Measurements from ENCODE around the gene CENPI. TPM values are rescaled to one million over a fixed set of nuclear protein-coding genes. Genes with fewer than 3 reads are reported as not detected.

The CENPI gene
- total RNA-seq, 1 experiment from 2014 or later: 15.3 TPM

DNA sequence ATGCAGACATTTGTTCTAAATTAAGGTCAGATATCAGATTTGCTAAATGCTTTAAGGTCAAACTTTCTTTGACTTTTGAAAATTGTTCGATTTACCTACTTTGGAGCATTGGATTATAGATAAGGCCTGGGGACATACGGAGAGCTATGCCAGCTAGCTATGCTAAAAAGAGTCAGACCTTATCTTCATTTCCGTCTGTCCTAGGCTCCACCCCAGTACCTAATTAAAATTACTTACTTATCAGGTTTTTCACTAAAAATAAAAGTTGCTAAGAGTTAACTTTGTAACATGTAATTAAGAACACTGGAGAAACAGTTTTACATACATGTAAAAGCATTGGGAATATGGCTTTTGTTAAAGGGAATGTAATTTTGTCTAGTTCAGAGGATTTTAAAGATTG, 26.4 kb upstream of the CENPI start:
- ChIA-PET CTCF (no interaction called here), POLR2A (no interaction called here), RAD21 (ENCODE audit: low non-redundant PET in 1 of 2, low total read pairs in 2 of 2, uncharacterized antibody in 2 of 2, unreplicated experiment in 2 of 2) (no interaction called here)
- Histone ChIP-seq H3K79me2 (ENCODE audit: insufficient read depth, low read length) (no peaks in the 10 kb centered on the region), H3K4me2 (ENCODE audit: low read length) (no peak overlapping the region), H3K4me3 (replicated peaks in 1 of 2; ENCODE audit: low read depth in 1 of 2, low read length in 2 of 2) (no peak overlapping the region), H2AFZ (ENCODE audit: low read depth, low read length, poor library complexity, severe bottlenecking) (no peak overlapping the region), H3K27me3 (ENCODE audit: insufficient read depth, low read length) (no peaks in the 10 kb centered on the region), H3K36me3 (ENCODE audit: control insufficient read depth in 1 of 2, insufficient read depth in 2 of 2, low read length in 2 of 2) (no peaks in the 10 kb centered on the region), H3K4me1 (ENCODE audit: control insufficient read depth in 1 of 2, insufficient read depth in 2 of 2, low read length in 2 of 2) (no peaks in the 10 kb centered on the region), H3K9ac (ENCODE audit: low read length) (no peak overlapping the region), H4K20me1 (ENCODE audit: insufficient read depth) (no peaks in the 10 kb centered on the region), H3K27ac (ENCODE audit: low read depth, low read length) (no peak overlapping the region), H3K9me2 (ENCODE audit: insufficient read depth) (no peaks in the 10 kb centered on the region), H3K9me3 (ENCODE audit: control insufficient read depth in 1 of 2, insufficient read depth in 1 of 2, low read depth in 1 of 2, low read length in 2 of 2) (no peaks in the 10 kb centered on the region)
- ATAC-seq: no peak
- no peak for TF ChIP-seq RAD21 (IDR thresholded peaks at IDR 0.05; ENCODE audit: low read depth)
- no peak for TF ChIP-seq CBX3 (IDR thresholded peaks at IDR 0.05; ENCODE audit: low read depth)
- no TSS peak for BruUV-seq (replicated peaks)
- intact Hi-C loops (cut with micrococcal nuclease): no loop called here
- no peak for DNase-seq (ENCODE audit: low read depth, low spot score)

DNA sequence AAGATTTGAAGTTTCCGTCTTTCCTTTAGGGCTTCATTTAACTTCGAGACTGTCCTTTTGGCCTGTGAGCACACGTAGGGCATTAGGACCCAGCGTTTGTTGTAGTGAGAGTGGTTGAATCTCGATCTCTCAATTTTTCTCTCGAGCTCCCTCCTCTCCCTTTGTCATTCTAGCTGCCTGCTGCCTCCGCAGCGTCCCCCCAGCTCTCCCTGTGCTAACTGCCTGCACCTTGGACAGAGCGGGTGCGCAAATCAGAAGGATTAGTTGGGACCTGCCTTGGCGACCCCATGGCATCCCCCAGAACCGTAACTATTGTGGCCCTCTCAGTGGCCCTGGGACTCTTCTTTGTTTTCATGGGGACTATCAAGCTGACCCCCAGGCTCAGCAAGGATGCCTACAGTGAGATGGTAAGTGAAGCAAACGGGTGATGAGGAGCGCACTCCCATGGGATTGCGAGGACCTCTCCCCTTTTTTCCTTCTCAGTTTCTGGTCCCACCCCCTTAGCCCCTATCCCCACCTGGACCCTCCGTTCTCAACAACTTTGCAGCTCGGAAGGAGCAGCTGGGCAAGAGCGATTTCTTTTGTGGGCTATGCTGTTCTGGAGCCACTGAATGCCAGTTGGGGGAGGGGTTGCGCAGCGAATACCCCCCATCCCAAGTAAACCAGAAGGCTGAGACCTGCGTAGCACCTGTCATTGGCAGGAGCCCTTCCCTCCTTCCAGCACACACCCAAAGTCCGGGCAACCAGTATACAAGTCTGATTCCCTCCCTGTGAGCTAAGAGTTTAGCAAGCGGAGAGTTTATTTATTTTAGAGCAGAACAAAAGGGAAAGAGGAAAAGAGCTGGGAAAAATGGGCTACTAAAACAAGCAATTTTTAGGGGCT, 19.0 kb upstream of the CENPI start, which contains the start of gene TMEM35A:
Gene TMEM35A, plus strand, starts transcription at position 164 of the 883 bp plus-strand sequence. Its CDS starts 124 bp downstream, at position 288.
- Histone ChIP-seq H3K27me3 (ENCODE audit: insufficient read depth, low read length) (no peaks in the 10 kb centered on the region), H3K4me2 (ENCODE audit: low read length) (no peak within 1 kb of the TSS), H3K4me3 (replicated peaks in 1 of 2; ENCODE audit: low read depth in 1 of 2, low read length in 2 of 2) (no peak within 1 kb of the TSS), H2AFZ (ENCODE audit: low read depth, low read length, poor library complexity, severe bottlenecking) (no peak within 1 kb of the TSS), H3K27ac (ENCODE audit: low read depth, low read length) (no peak within 1 kb of the TSS), H4K20me1 (ENCODE audit: insufficient read depth) (no peaks in the 10 kb centered on the region), H3K9ac (ENCODE audit: low read length) (no peak within 1 kb of the TSS), H3K36me3 (ENCODE audit: control insufficient read depth in 1 of 2, insufficient read depth in 2 of 2, low read length in 2 of 2) (no peaks in the 10 kb centered on the region), H3K9me2 (ENCODE audit: insufficient read depth) (no peaks in the 10 kb centered on the region), H3K79me2 (ENCODE audit: insufficient read depth, low read length) (no peaks in the 10 kb centered on the region), H3K9me3 (ENCODE audit: control insufficient read depth in 1 of 2, insufficient read depth in 1 of 2, low read depth in 1 of 2, low read length in 2 of 2) (no peaks in the 10 kb centered on the region), H3K4me1 (ENCODE audit: control insufficient read depth in 1 of 2, insufficient read depth in 2 of 2, low read length in 2 of 2) (no peaks in the 10 kb centered on the region)
- intact Hi-C loops (cut with micrococcal nuclease): no loop called here
- BruUV-seq (replicated peaks): no TSS peak
- ChIA-PET POLR2A (no interaction called here), RAD21 (ENCODE audit: low non-redundant PET in 1 of 2, low total read pairs in 2 of 2, uncharacterized antibody in 2 of 2, unreplicated experiment in 2 of 2) (no interaction called here), CTCF (no interaction called here)
- ATAC-seq (no peak), DNase-seq (ENCODE audit: low read depth, low spot score) (no peak)
- TF ChIP-seq POLR2A (IDR thresholded peaks at IDR 0.05; ENCODE audit: borderline replicate concordance, extremely low read depth, insufficient read depth, insufficient read length) (no peak), ZFX (IDR thresholded peaks at IDR 0.05) (no peak)

All from HCT116 (cell line).